PC-3 (cell line): Measurements from ENCODE around the gene SART3. TPM values are rescaled to one million over a fixed set of nuclear protein-coding genes. Genes with fewer than 3 reads are reported as not detected.

Experiments used
- ATAC-seq: fragments of 200-7000 bp; cut with Tn5 transposase; 2 replicates; pipeline ENCODE4 v1.9.1; 2020; ENCODE audit warnings: mild to moderate bottlenecking, moderate library complexity
- BruUV-seq: library from RNA; stranded (reverse); fragments of 400-500 nt; replicated peaks from 2 replicates; lab custom pipeline; 2021; lab: Mats Ljungman, UMichigan
- CTCF ChIA-PET: fragments of 300-600 bp; sonication (Branson Sonifier 250); formaldehyde crosslinking; loops from one replicate; lab custom pipeline; 2022; ENCODE audit warnings: antibody characterized with exemption; lab: Charles Lee
- POLR2A ChIA-PET: fragments of 300-600 bp; sonication (Branson Sonifier 250); formaldehyde crosslinking; loops from one replicate; lab custom pipeline; 2022; ENCODE audit warnings: antibody characterized with exemption; ENCODE audit not compliant: unreplicated experiment; lab: Charles Lee
- DNase-seq: peaks from one replicate; pipeline ENCODE4 v3.0.0-alpha.2; 2015
- H2AFZ ChIP-seq: fragments of 300-600 bp; sonication (generic); 2 replicates; pipeline ENCODE4 v1.6.0; 2016; ENCODE audit warnings: antibody characterized with exemption, low read length
- H3F3A ChIP-seq: fragments of 300-600 bp; sonication (generic); one replicate; pipeline ENCODE4 v1.6.0; 2017; ENCODE audit warnings: antibody characterized with exemption, low read length, control low read depth, mild to moderate bottlenecking; ENCODE audit not compliant: unreplicated experiment
- H3K27ac ChIP-seq: fragments of 300-600 bp; sonication (generic); 2 replicates; pipeline ENCODE4 v1.5.1; 2016; ENCODE audit warnings: mild to moderate bottlenecking, low read length
- H3K27me3 ChIP-seq: fragments of 300-600 bp; sonication (generic); 2 replicates; pipeline ENCODE4 v1.6.1; 2016; ENCODE audit warnings: low read length, mixed read lengths
- H3K36me3 ChIP-seq: fragments of 300-600 bp; sonication (generic); 2 replicates; pipeline ENCODE4 v1.6.1; 2016; ENCODE audit warnings: low read depth, mixed run types, low read length, mixed read lengths
- H3K4me1 ChIP-seq: fragments of 300-600 bp; sonication (generic); 2 replicates; pipeline ENCODE4 v1.5.1; 2016; ENCODE audit warnings: low read length; ENCODE audit not compliant: insufficient read depth
- H3K4me2 ChIP-seq: fragments of 300-600 bp; sonication (generic); 2 replicates; pipeline ENCODE4 v1.6.0; 2016; ENCODE audit warnings: low read length
- H3K4me3 ChIP-seq: fragments of 300-600 bp; sonication (generic); 2 replicates; pipeline ENCODE4 v1.5.1; 2016; ENCODE audit warnings: mild to moderate bottlenecking, low read length, mixed read lengths
- H3K79me2 ChIP-seq: fragments of 300-600 bp; sonication (generic); 2 replicates; pipeline ENCODE4 v1.6.1; 2017; ENCODE audit warnings: low read length, mixed read lengths
- H3K9ac ChIP-seq: fragments of 300-600 bp; sonication (generic); 2 replicates; pipeline ENCODE4 v1.6.0; 2016; ENCODE audit warnings: mild to moderate bottlenecking, low read length
- H3K9me2 ChIP-seq: fragments of 300-600 bp; sonication (generic); replicated peaks from 2 replicates; pipeline ENCODE4 v1.6.1; 2016; ENCODE audit warnings: mixed run types, low read length, mixed read lengths
- H3K9me3 ChIP-seq: fragments of 300-600 bp; sonication (generic); 2 replicates; pipeline ENCODE4 v1.6.1; 2016; ENCODE audit warnings: low read length, mixed read lengths
- H4K20me1 ChIP-seq: fragments of 300-600 bp; sonication (generic); 2 replicates; pipeline ENCODE4 v1.6.1; 2016; ENCODE audit warnings: low read length, mixed read lengths
- CTCF ChIP-seq: fragments of 300-600 bp; sonication (generic); conservative IDR thresholded peaks from 2 replicates; pipeline ENCODE4 v1.5.1; 2017; ENCODE audit warnings: antibody characterized with exemption, low read depth, mild to moderate bottlenecking, low read length
- EZH2 ChIP-seq: fragments of 300-600 bp; sonication (generic); IDR thresholded peaks from one replicate; pipeline ENCODE4 v1.6.1; 2017; ENCODE audit warnings: antibody characterized with exemption, mild to moderate bottlenecking, low read length; ENCODE audit not compliant: unreplicated experiment
- EZH2phosphoT487 ChIP-seq: fragments of 300-600 bp; sonication (generic); IDR thresholded peaks from 2 replicates; pipeline ENCODE4 v1.6.1; 2018; ENCODE audit warnings: mild to moderate bottlenecking, antibody characterized with exemption, low read length, borderline replicate concordance
- intact Hi-C: fragments of 100-400 bp; cut with micrococcal nuclease; formaldehyde crosslinking; loops from 2 replicates; pipeline ENCODE4 v1.9.0; 2023
- total RNA-seq: library from RNA; depleted of rRNA; stranded (reverse); fragments of >200 nt; gene quantifications from 2 replicates; pipeline ENCODE4 v1.2.3, GENCODE V29; 2014

The SART3 gene
- total RNA-seq, 1 experiment from 2014 or later: 165 TPM

- Histone ChIP-seq H3K27me3 (no peaks in the 10 kb centered on the region), H3K27ac (no peak overlapping the region), H3K9me2 (no peaks in the 10 kb centered on the region), H3F3A (no peaks in the 10 kb centered on the region), H2AFZ (no peak overlapping the region), H3K9ac (no peak overlapping the region), H3K36me3 (no peaks in the 10 kb centered on the region), H3K9me3 (no peaks in the 10 kb centered on the region), H3K79me2 (no peaks in the 10 kb centered on the region), H4K20me1 (no peaks in the 10 kb centered on the region), H3K4me1 (no peaks in the 10 kb centered on the region), H3K4me2 (no peak overlapping the region), H3K4me3 (no peak overlapping the region)
- intact Hi-C loops: no loop called here
- ChIA-PET POLR2A (no interaction called here), CTCF (interaction anchor here (0.6 kb wide), 1 partner anchor 24 kb away, joined by 6 read pairs; no protein-coding TSS in a partner anchor)
- TF ChIP-seq EZH2phosphoT487 (no peak), EZH2 (no peak), CTCF (no peak)
- no TSS peak for BruUV-seq
- ATAC-seq (no peak), DNase-seq (no peak)
Observed at GRCh38 chr12:108594960-108595710, 34.2 kb upstream of the SART3 start.

- no TSS peak for BruUV-seq
- POLR2A ChIA-PET: no interaction called here
- TF ChIP-seq EZH2phosphoT487 (no peak), EZH2 (no peak), CTCF (no peak)
Observed at GRCh38 chr12:108594323-108594903, 33.4 kb upstream of the SART3 start.

More at GRCh38 chr12:108594323-108594903, 33.4 kb upstream of the SART3 start:
- Histone ChIP-seq H4K20me1 (no peaks in the 10 kb centered on the region), H3K4me1 (no peaks in the 10 kb centered on the region), H3K27me3 (no peaks in the 10 kb centered on the region), H3K4me3 (no peak overlapping the region), H3F3A (no peaks in the 10 kb centered on the region), H3K9me2 (no peaks in the 10 kb centered on the region), H3K27ac (no peak overlapping the region), H3K79me2 (no peaks in the 10 kb centered on the region), H3K36me3 (no peaks in the 10 kb centered on the region), H3K9ac (no peak overlapping the region), H3K4me2 (no peak overlapping the region), H3K9me3 (no peaks in the 10 kb centered on the region), H2AFZ (no peak overlapping the region)
- ATAC-seq (no peak), DNase-seq (no peak)
- CTCF ChIA-PET: interaction anchor here (0.6 kb wide), 1 partner anchor 25 kb away, joined by 6 read pairs; no protein-coding TSS in a partner anchor
- intact Hi-C loops: no loop called here
